GM18498 (cell line): ENCODE results near the gene EPHB2.
"Not testable (repeated sequence)": the region's sequence is repeated elsewhere in the genome, so short reads cannot be mapped to it uniquely, and the experiment has no call there.

Experiments
- ATAC-seq: cut with Tn5 transposase; IDR thresholded peaks from one replicate; pipeline ENCODE4 v1.9.1; 2021; ENCODE audit warnings: mild to moderate bottlenecking, moderate library complexity; ENCODE audit not compliant: unreplicated experiment

Gene EPHB2

DNA sequence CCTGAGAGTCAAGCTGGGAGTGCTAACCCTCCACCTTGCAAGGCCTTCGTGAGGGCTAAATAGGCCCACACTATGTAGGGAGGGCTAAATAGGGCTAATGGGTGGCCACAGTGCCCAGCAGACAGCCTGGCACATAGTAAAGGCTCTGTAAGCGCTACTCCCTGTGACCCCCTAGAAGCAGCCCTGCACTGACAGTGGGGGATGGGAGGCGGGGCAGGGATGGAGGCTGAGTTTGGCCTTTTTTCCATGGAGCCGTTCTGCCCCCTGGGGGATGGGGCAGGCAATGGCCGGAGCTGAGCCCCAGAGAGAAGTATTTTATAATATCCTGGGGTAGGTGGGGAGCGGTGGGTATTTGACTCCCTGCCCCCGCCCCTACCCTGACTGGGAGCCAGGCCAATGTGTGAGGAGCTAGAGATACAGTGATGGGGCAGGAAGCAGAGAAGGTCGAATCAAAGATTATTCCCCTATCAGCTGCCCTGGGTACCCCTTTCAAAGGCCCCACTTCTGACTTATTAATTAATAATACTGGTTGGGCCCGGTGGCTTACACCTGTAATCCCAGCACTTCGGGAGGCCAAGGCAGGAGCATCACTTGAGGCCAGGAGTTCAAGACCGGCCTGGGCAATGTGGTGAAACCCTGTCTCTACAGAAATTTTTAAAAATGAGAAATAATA, 219.7 kb downstream of the EPHB2 start:
- ATAC-seq, result no peak

DNA sequence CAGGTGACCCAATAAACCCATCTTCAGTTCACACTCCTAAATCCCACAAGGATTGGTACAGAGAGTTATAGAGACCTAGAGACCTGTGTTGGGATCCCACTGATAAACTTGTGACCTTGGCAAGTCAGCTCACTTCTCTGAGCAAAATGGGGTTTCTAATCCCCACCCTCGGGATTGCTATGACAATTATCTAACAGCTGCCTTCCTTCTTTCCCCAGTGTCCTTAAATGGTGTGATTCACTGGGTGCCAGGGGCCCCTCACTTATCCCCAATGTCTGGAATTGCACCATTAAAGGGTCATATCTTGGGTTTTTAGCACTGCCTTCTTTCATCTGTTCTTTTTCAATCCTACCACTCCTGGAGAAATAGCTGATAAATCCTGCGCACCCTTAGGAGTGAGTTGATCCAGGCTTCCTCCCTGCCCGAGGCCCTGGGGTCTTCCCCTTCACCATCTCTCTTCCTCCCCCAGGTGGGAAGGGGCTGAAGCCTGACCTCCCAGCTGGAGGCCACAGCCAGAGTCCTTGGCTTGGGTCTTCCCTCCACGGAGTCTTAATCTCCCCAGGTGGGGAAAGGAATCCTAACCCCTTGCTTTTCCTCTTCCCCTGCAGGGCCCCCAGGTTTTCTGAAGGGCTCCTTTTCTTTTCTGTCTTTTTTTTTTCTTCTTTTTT, 222.3 kb downstream of the EPHB2 start:
- no peak for ATAC-seq

DNA sequence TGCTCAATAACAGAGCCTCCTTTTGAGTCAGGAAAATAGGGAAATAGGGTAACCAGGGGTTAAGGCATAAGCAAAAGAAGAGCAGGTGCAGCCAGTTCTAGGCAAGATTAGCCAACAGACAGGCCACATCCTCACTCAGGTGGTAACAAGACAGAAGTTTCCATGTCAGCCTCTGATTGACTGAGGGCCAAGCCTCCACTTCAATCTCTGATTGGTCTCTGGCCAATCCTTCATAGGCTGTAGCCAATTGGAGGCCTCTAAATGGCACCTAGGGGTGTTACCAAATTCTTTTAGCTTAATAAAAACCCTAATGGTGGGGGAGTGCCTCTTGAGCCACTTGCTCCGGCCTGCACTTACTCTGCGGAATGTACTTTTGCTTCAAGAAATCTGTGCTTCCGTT, 224.8 kb downstream of the EPHB2 start:
- ATAC-seq, result no peak

DNA sequence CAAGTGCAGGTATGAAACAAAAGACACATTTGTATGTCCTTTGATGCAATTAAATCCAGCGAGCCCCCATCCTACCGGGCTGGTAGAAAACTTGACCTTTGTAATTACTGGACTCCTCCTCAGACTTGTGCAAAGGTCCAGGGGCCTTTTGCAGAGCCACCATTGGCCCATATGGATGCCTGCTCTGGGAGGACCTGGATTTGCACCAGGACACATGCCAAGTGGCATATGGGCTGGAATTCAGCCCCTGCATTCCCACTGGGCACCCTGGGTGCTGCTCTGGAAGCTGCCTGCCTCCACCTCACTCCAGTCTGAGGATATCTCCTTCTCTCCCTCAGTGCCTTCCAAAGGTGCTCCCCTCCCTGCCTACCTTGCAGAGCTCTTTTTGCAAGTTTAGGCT, 226.0 kb downstream of the EPHB2 start:
- ATAC-seq, result no peak

DNA sequence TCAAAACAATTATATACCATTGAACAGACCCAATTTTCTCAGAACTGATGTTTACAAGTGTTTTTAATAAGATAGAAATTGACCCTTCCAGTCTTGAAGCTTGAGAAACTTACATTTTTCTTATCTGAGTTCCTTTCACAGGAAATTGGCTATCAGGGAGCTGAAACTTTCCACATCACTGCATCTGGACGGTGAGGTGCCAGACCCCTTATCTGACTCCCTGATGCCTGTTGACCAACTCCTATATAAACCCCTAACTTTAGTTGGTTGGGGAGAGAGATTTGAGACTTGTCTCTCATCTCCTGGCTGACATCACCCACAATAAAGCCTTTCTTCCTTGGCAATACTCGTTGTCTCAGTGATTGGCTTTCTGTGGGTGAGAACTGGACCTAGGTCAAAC, 230.6 kb downstream of the EPHB2 start:
- ATAC-seq, result no peak

DNA sequence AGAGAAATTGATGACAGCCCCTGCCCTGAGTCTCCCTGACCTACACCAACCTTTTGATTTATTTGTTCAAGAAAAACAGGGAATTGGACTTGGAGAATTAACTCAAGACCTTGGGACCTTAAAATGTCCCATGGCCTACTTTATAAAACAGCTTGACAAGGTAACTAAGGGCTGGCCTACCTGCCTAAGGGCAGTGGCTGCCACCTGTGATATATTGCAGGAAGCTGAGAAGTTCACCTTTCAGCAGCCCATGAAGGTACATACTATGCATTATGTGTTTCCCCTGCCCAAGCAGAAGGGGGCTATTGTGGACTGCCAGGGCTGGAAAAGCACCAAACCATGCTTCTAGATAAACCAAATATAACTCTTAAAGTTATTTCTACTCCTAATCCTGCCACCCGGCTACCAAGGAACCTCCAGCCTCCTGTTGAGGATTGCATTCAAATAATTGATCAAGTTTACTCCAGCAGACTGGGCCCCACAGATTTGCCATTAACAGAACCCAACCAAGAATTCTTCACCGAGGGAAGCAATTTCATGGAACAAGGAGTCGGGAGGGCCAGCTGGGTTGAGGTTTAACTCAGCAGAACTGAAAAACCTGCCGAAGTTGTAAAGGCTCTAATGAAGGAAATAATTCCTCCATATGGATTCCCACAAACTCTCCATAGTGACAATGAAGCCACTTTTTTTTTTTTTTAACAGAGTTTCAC, 233.9 kb downstream of the EPHB2 start:
- ATAC-seq, result no peak

DNA sequence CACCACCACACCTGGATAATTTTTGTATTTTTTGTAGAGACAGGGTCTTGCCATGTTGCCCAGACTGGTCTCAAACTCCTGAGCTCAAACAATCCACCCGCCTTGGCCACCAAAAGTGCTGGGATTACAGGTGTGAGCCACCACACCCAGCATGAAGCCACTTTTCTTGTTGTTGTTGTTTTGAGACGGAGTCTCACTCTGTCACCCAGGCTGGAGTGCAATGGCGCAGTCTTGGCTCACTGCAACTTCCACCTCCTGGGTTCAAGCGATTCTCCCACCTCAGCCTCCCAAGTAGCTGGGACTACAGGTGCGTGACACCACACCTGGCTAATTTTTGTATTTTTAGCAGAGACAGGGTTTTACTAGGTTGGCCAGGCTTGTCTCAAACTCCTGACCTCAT, 234.5 kb downstream of the EPHB2 start:
- not testable (repeated sequence) for ATAC-seq

DNA sequence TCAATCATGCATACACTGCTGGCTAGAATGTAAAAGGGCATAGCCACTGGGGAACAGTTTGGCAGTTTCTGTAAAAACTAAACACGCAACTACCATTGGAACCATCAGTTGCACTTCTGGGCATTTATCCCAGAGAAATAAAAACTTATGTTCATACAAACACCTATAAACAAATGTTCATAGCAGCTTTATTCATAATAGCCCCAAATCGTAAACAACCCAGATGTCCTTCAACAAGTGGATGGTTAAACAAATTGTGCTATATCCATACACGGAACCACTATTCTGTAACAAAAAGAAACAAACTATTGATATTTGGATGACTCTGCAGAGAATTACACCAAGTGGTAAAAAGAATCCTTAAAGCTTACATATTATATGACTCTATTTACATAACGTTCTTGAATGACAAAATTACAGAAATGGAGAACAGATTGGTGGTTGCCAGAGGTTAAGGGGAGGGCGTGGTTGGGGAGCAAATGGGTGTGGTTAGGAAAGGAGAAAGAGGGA, 239.2 kb downstream of the EPHB2 start:
- no peak for ATAC-seq

DNA sequence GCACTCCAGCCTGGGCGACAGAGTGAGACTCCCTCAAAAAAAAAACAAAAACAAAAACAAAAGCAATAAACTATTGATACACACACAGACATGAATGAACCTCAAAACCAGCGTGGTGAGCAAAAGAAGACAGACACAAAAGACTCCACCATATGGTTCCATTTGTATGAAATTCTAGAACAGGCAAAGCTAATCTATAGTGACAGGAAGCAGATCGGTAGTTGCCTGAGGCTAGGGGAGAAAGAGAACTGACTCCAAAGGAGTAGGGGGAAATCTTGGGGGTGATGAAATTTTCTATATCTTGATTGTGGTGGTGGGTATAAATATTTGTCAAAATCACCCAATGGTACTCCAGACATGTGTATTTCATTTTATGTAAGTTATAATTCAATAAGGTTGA, 241.2 kb downstream of the EPHB2 start:
- no peak for ATAC-seq

DNA sequence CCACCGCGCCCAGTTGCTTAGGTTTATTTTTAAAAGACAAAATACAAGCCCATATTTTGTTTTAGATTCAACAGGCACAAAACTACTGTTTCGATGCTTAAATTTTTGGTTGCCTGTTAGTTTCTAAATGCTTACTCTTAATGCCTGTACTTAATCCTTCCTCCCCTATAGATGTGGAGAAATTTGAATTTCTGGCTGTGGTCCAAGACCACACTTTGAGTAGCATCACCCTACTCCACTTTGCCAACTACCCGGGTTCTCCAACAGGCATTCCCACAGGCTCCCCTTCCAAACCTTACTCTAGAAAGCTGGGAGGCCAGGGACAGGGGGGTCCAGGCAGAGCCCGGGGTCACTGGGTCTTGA, 242.0 kb downstream of the EPHB2 start:
- no peak for ATAC-seq

DNA sequence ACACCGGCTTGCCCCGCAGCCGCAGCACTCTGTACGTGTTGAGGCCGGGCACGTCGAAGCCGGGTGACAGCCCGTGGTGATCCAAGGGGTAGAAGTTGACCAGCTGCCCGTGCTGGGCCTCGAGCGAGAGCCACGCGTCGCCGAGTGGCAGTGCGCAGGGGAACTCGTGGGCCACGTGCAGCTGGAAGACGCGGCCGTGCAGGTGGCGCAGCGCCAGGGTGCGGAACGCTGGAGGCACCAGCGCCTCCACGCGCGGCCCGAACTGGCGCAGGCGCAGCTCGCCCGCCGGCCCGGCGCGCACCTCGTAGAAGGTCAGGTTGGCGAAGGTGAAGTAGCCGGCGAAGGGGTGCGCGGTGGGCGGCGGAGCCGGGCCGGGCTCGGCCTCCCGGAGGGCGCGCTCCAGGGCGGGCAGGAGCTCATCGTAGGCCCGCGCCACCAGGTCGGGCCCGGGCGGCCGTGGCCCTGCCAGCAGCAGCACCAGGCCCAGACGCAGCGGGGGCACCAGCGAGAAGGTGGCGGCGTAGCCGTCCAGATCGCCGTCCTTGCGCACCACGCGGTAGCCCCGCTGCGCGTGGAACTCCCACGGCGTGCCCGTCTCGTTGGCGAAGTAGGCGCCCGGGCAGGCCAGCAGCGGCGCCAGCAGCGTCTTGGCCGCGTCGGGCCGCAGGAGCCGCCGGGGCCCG, 242.6 kb downstream of the EPHB2 start:
- no peak for ATAC-seq

DNA sequence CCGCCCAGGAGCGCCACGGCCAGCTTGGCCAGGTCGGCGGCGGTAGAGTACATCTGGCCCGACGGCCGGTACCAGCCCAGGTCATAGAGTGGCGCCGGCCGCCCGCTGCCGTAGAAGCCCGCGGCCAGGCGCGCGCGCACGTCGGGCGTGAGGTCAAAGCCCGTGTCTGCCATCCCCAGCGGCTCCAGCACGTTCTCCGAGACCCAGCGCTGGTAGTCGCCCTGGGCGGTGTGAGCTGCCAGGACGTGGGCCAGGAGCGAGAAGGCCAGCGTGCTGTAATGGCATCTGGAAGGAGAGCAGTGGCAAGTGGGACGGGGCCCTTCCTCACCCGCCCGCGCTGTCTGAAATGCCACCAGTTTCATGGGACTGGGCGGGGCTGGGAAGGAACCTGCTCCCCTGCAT, 243.1 kb downstream of the EPHB2 start:
- no peak for ATAC-seq

DNA sequence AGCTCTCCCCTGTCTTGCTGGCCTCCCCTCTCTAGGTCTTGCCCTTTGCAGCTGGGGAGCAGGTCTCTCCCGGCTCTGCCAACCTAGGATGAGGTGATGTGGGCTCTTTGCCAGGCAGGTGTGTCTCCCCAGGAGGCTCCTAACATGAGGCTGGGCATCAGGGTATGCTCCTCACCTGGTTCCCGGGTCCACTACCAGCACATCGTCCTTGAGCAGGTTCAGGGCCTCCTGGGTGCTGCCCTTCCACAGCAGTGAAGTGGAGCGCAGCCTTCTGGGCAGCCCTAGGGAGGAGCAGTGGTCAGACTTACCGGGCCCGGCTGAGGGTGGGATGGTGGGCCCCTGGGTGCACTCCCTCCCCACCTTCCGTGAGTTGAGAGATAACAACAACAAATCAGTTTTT, 244.5 kb downstream of the EPHB2 start:
- ATAC-seq, result no peak

DNA sequence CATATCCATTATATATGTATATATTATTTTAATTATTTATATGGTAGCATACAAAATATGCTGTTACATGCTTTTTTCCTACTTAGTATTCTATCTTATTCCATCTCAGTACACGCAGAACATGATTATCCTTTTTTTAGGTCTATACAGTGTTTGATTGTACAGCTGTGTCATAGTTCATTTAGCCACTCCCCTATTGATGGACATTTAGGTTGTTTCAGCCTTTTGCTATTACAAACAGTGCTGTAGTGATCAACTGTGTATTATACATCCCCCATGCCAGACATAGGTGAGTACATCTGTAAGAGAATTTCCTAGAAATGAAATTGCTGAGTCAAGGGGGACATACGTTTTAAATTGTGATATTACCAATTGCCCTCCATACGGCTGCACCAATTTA, 246.4 kb downstream of the EPHB2 start:
- no peak for ATAC-seq

DNA sequence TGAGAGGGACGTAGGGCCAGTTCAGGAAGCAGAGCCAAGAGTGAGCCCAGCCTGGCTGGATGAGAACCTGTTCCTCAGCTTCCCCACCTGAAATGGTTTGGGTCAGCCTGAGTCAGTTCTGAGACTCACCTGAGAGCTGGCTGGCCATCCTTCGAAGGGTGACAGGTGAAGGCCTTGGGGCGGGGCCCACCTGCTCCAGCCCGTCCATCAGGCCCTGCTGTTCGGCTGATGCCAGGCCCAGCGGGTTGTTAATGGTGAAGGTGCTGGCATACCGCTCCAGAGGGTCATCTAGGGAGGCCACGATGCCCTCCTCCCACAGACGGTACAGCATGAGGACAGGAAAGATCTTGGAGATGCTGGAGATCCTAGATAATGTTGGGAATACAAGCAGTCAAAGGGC, 247.9 kb downstream of the EPHB2 start:
- ATAC-seq, result no peak

DNA sequence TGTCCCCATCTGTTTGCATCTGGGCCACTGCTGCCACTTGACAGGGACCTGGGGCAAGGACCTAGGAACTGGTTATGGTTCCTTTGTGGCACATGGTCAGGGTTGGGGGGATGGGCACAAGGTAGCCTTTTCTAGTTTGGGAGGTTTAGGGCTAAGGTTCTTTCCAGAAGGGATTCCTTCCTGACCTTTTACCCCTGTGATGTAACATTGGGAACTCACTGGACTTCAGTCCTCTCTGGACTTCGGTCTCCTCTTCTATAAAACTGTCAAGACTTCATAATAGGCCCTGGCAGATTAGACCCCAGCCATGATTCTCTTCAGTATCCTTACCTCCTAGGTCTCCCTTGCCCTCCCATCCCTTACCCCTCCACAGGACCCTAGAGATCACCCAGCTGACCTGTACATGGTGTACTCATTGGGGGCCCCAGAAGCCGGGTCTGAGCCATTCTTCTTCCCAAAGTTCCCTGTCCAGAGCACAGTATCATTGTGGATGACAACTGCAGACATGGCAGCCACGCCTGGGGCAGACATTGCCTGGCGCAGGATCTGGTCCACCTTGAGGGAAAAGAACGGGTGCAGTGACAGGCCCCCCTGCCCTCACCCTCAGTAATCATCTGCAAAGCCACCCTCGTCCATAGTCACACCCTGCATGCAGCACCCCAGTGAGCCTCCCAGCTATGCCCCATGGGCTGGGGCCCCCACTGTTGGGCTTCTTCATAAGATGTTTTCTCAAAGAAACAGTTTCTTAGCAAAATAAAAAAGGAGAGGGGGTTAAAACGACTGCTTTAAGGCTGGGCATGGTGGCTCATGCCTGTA, 249.1 kb downstream of the EPHB2 start:
- no peak for ATAC-seq

DNA sequence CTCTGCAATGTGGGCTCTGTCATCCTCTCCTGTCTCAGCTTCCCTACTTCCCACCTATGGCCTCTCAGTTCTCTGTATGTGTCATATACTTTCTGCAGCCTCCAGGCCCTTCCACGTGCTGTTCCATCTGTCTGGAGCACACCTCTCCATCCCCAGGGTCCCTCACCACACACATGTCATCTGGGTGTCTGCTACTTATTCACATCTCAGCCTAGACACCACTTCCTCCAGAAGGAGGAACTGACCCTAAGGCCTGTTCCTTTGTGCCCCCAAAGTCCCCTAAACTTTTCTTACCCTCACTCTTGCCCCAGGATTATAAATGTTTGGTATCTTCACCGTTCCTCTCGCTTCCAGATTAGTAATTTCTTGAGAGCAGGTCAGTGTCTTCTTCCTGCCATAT, 251.9 kb downstream of the EPHB2 start:
- ATAC-seq, result no peak

DNA sequence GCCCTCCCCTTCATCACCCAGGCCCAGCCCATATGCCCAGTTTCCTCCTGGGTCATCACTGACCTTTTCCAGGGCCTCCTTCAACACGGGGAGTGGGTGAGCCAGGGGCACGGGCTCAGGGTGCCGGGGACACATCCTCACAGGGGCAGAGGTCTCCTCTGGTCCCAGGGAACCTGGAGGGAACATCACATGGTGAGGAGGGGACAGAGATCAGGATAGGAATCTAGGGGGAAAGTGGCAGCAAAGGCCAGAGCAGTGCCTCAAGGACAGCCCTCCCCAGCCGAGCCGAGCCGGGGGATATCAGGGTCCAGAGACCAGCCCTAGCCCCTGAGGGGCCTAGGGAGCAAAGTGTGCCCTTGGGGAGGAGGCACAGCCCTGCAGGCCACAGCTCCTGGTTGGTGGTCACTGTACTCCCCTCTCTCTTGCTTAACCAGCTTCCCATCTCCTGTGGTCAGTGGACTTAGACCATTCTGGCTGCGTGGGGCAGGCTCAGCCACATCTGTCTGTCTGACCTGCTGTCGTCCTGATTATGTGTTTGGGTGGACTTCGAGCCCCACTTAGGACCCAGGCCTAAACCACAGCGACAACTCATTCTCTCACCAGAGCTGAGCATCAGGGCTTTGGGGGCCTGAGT, 252.5 kb downstream of the EPHB2 start:
- no peak for ATAC-seq

DNA sequence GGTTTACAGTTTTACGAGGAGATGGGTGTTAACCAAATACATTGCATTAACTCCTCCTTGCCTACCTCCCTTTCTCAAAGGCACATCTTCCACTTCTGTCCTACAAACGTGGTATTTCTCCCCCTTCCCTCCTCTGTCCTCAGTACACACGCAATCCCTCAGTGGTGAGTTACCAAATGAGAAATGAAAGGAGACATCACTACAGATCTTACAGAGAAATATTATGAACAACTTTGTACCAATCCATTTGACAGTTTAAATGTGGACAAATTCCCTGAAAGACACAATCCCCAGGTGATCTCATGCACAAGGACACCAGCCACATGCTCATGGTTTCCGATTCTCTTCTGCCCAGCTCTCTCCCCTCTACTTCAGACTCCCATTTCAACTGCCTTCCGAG, 255.7 kb downstream of the EPHB2 start:
- ATAC-seq, result no peak

DNA sequence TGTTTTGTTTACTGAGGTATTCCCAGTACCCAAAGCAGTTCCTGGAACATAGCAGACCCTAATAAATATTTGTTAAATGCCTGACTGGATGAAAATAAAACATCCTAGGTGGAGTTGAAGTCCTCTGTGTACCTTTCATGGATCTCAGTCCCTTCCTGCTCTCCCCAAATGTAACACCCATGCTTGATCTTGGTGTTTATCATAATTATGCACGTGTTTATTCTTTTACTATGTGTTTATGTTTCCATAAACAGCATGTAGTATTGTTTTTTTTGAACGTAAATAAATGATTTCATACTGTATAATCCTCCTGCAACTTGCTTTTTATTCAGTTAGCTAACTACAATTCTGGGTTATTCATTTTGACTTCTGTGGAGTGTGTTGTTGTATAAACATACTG, 257.2 kb downstream of the EPHB2 start:
- ATAC-seq, result no peak
